Islet of Langerhans (tissue), 1 donor: ENCODE results near the gene CYP27B1.
"Not testable (repeated sequence)": the region's sequence is repeated elsewhere in the genome, so short reads cannot be mapped to it uniquely, and the experiment has no call there.

Source experiments
- FAIRE-seq: peaks from one replicate; lab custom pipeline; 2011; peaks lifted over from hg19 to GRCh38; lab: Jason Lieb, UNC

CYP27B1 gene

DNA sequence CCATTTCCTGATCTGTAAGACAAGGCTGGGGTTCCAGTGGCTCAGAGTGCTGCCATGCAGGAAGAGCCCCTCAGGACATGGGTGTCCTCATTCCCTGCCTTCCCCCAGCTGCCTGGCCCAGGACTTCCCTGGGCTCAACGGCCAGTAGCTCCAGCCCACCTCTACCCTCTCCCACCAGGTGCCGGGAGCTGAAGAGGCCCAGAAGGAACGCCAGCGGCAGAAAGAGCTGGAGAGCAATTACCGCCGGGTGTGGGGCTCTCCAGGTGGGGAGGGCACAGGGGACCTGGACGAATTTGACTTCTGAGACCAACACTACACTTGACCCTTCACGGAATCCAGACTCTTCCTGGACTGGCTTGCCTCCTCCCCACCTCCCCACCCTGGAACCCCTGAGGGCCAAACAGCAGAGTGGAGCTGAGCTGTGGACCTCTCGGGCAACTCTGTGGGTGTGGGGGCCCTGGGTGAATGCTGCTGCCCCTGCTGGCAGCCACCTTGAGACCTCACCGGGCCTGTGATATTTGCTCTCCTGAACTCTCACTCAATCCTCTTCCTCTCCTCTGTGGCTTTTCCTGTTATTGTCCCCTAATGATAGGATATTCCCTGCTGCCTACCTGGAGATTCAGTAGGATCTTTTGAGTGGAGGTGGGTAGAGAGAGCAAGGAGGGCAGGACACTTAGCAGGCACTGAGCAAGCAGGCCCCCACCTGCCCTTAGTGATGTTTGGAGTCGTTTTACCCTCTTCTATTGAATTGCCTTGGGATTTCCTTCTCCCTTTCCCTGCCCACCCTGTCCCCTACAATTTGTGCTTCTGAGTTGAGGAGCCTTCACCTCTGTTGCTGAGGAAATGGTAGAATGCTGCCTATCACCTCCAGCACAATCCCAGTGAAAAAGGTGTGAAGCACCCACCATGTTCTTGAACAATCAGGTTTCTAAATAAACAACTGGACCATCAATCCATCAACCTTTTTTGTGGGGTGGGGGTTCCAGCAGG is 46.0 kb downstream of the CYP27B1 start:
- FAIRE-seq, result no peak

DNA sequence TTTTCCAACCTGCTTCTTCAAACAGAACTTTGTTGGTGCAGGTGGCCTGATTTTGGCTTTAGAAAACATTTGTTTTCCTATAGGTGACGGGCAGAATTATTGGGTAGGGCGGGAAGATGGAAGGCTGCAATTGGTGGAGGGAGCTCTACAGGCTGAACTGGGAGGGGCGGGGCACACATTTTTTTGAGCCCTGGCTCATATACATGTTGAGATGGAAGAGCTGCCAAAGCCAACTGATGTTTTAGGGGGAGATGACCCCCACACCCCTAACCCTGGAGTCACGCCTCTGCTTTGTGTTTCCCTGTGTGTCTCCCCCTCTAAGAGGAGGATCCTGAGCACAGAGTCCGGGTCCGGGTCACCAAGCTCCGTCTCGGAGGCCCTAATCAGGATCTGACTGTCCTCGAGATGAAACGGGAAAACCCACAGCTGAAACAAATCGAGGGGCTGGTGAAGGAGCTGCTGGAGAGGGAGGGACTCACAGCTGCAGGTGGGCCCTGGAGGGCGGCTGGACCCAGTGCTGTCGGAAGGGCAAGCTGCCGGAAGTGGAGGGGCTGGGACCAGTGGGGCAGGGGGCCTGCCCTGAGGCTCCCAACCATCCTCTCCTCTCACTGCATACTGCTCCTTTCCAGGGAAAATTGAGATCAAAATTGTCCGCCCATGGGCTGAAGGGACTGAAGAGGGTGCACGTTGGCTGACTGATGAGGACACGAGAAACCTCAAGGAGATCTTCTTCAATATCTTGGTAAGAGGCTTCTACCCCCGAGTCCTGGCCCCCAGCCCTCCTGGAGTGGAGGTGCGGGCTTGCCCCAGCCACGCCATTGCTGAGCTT is 46.9 kb downstream of the CYP27B1 start:
- no peak for FAIRE-seq

DNA sequence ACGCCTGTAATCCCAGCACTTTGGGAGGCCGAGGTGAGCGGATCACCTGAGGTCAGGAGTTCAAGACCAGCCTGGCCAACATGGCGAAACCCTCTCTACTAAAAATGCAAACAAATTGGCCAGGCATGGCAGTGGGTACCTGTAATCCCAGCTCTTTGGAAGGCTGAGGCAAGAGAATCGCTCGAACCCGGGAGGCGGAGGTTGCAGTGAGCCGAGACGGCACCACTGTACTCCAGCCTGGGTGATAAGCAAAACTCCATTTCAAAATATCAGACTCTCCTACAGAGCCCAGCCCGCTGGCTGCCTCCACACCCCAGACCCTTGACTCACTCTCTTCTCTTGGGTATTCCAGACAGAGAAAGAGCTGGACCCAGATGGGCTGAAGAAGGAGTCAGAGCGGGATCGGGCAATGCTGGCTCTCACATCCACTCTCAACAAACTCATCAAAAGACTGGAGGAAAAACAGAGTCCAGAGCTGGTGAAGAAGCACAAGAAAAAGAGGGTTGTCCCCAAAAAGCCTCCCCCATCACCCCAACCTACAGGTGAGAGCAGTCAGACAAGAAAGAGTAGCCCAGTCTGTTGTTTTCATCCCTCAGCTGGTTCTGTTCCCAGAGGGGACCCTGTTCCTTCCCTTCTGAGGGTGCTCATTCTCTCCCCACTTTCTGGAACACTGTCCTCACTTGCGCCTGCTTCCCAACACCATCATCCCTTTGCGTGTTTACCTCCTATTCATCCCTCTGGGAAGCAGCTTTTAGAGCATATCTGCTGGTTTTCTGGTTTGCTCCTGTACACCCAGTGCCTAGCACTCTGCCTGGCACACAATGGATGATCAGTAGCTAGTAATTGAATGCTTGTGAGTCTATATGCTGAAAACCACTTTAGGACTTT is 48.0 kb downstream of the CYP27B1 start:
- FAIRE-seq, result no peak

DNA sequence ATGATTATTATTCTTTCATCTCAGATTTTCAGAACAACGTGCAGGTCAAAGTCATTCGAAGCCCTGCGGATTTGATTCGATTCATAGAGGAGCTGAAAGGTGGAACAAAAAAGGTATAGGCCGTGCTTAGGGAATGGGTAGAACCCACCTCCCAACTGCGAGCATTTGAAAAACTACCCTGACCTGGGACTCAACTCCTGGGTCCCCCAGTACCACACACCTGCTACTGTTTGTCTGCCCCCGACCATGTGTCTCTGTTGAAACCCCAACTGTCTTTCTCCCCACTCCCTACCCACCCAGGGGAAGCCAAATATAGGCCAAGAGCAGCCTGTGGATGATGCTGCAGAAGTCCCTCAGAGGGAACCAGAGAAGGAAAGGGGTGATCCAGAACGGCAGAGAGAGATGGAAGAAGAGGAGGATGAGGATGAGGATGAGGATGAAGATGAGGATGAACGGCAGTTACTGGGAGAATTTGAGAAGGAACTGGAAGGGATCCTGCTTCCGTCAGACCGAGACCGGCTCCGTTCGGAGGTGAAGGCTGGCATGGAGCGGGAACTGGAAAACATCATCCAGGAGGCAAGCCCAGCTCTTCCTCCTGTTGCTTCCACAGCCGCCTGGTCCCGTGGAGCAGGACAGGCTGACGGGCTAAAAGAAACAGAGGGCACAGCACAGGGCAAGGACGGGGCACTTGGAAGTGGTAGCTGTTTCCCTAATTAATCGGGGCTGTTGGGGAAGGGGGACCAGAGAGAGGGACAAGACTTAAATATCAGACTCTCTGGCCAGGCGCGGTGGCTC is 48.8 kb downstream of the CYP27B1 start:
- no peak for FAIRE-seq

DNA sequence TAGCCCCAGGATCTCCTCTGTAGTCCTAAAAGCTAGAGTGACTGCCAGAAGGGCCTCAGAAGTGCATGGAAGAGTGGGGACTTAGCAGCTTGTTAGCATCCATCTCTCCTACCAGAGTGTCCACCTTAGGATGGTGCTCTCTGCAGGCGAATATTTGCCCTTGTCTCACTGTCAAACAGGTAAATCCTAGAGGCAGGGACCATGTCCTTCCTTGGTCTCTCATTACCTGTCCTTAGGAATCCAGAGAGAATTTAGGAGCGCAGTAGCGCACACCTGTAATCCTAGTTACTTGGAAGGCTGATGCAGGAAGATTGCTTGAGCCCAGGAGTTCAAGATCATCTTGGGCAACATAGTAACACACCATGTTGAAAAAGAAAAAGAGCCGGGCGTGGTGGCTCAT is 49.7 kb downstream of the CYP27B1 start:
- FAIRE-seq, result no peak

DNA sequence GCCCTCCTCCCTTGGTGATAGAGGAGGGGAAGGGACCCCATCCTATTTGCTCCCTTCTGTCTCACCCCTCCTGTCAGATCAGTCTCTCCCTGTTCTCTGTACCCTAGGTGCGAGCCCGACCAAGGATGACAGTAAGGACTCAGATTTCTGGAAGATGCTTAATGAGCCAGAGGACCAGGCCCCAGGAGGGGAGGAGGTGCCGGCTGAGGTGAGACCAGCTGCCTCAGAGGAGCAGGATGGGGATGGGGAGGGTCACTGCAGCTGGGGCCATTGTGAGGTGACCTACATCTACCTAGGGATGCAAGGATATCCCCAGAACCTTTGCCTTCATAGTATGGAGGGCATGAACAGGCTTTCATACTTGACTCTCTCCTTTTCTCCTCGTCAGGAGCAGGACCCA is 50.6 kb downstream of the CYP27B1 start:
- no peak for FAIRE-seq

DNA sequence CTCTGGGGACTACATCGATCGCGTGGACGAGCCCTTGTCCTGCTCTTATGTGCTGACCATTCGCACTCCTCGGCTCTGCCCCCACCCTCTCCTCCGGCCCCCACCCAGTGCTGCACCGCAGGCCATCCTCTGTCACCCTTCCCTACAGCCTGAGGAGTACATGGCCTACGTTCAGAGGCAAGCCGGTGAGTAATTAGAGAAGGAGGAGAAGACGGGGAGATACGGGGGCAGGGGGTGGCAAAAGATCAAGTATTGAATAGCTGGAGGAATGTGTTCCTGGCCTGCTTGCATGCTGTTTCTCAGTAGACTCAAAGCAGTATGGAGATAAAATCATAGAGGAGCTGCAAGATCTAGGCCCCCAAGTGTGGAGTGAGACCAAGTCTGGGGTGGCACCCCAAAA is 51.1 kb downstream of the CYP27B1 start:
- FAIRE-seq, result no peak

DNA sequence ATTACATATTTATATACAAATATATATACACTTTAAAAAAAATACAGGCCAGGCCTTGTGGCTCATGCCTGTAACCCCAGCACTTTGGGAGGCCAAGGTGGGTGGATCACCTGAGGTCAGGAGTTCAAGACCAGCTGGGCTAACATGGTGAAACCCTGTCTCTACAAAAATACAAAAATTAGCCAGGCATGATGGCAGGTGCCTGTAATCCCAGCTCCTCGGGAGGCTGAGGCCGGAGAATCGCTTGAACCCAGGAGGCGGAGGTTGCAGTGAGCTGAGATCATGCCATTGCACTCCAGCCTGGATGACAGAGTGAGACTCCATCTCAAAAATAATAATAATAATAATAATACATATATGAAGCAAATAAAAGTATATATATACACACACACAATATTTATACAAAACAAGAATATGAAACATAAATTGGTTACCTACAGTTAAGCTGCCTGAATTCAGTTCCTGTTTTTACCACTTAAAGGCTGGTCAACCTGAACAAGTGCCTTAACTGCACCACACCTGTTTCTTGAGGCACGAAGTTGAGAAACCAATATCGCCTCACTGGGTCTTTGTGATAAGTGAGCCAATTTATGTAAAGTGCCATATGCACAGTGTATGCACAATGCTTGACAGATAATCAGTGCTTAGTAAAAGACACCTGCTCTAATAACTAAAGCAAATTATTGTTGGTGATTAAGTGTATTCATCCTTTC is 51.7 kb downstream of the CYP27B1 start:
- not testable (repeated sequence) for FAIRE-seq

DNA sequence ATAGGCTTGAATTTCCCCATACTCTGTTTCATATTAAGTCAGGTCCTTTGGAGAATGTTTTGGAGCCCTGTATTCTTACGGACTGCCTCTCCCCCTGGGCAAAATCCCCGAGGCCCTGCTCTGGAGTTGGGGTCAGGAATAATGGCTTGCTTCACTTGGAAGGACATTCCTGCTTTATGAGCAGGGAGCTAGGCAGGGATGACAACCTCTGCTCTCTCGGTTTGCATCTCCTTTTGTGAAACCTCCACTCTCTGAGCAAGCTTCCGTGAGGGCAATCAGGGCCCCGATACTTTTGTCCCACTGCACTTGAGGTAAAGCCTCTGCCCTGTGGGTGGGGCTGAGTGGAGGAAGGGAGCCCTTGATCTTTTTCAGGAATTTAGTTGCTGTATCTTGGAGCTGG is 53.7 kb downstream of the CYP27B1 start:
- FAIRE-seq, result no peak

DNA sequence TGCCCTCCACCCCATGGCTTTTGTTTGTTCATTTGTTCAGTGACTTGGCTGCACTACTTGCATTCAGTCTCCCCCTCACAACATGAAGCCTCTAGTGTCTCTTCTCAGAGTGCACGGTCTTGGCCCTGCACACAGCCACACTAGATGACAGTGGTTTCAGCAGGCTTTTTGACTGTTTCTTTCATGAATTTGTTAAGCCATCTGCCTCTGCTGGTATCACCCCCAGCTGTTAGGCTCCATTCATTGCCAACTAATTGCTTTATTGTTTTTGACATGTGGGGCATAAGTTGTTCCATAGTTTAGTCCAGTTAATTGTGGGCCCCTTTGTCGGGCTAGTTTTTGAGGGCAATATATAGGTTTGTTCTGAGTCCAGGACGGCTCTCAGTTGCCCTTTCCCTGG is 54.2 kb downstream of the CYP27B1 start:
- no peak for FAIRE-seq
